IPS-18a (cell line): ENCODE measurements around the gene CAPN13.

ENCODE experiments used
- H3K27ac ChIP-seq: one replicate; pipeline ENCODE4 v1.5.1; 2013; ENCODE audit warnings: low read length
- H3K27me3 ChIP-seq: one replicate; pipeline ENCODE4 v1.6.1; 2013; ENCODE audit warnings: mild to moderate bottlenecking, low read length; ENCODE audit not compliant: control insufficient read depth, insufficient read depth
- H3K36me3 ChIP-seq: one replicate; pipeline ENCODE4 v1.6.1; 2013; ENCODE audit warnings: low read depth, low read length; ENCODE audit not compliant: control insufficient read depth
- H3K4me1 ChIP-seq: one replicate; pipeline ENCODE4 v1.6.1; 2013; ENCODE audit warnings: low read depth, low read length; ENCODE audit not compliant: control insufficient read depth
- H3K4me3 ChIP-seq: one replicate; pipeline ENCODE4 v1.5.1; 2013; ENCODE audit warnings: low read length
- H3K9ac ChIP-seq: one replicate; pipeline ENCODE4 v1.6.1; 2013; ENCODE audit warnings: mild to moderate bottlenecking, low read length, moderate library complexity
- H3K9me3 ChIP-seq: one replicate; pipeline ENCODE4 v1.6.1; 2013; ENCODE audit warnings: low read depth, low read length; ENCODE audit not compliant: control insufficient read depth

The CAPN13 gene

GRCh38 chr2:30784682-30785081 lies 22.6 kb downstream of the CAPN13 start:
- Histone ChIP-seq H3K9ac (no peak overlapping the region), H3K4me1 (no peaks in the 10 kb centered on the region), H3K4me3 (no peak overlapping the region), H3K36me3 (no peaks in the 10 kb centered on the region), H3K9me3 (no peaks in the 10 kb centered on the region), H3K27ac (no peak overlapping the region), H3K27me3 (no peaks in the 10 kb centered on the region)

- no peaks in the 10 kb centered on the region for H3K9me3 ChIP-seq
- H3K4me1 ChIP-seq, result no peaks in the 10 kb centered on the region
- no peak overlapping the region for H3K4me3 ChIP-seq
- H3K9ac ChIP-seq, result no peak overlapping the region
- H3K36me3 ChIP-seq, result no peaks in the 10 kb centered on the region
- H3K27ac ChIP-seq, result no peak overlapping the region
- H3K27me3 ChIP-seq, result no peaks in the 10 kb centered on the region
These were observed 25.2 kb downstream of the CAPN13 start for GRCh38 chr2:30781961-30782533.

- H3K9me3 ChIP-seq, result no peaks in the 10 kb centered on the region
- no peak overlapping the region for H3K4me3 ChIP-seq
- no peak overlapping the region for H3K9ac ChIP-seq
- H3K27me3 ChIP-seq, result no peaks in the 10 kb centered on the region
- no peaks in the 10 kb centered on the region for H3K4me1 ChIP-seq
- no peaks in the 10 kb centered on the region for H3K36me3 ChIP-seq
- no peak overlapping the region for H3K27ac ChIP-seq
These were observed 25.8 kb downstream of the CAPN13 start for GRCh38 chr2:30781451-30781850.

- Histone ChIP-seq H3K27ac (no peak overlapping the region), H3K4me3 (no peak overlapping the region), H3K36me3 (no peaks in the 10 kb centered on the region), H3K27me3 (no peaks in the 10 kb centered on the region), H3K9ac (no peak overlapping the region), H3K9me3 (no peaks in the 10 kb centered on the region), H3K4me1 (no peaks in the 10 kb centered on the region)
These were observed 26.4 kb downstream of the CAPN13 start for GRCh38 chr2:30780776-30781330.

- Histone ChIP-seq H3K9ac (no peak overlapping the region), H3K36me3 (no peaks in the 10 kb centered on the region), H3K4me1 (no peaks in the 10 kb centered on the region), H3K27ac (no peak overlapping the region), H3K4me3 (no peak overlapping the region), H3K27me3 (no peaks in the 10 kb centered on the region), H3K9me3 (no peaks in the 10 kb centered on the region)
These were observed 28.6 kb downstream of the CAPN13 start for GRCh38 chr2:30778611-30779010.

GRCh38 chr2:30777661-30778505 lies 29.4 kb downstream of the CAPN13 start:
- H3K27me3 ChIP-seq, result no peaks in the 10 kb centered on the region
- H3K27ac ChIP-seq, result no peak overlapping the region
- H3K4me1 ChIP-seq, result no peaks in the 10 kb centered on the region
- H3K9ac ChIP-seq, result no peak overlapping the region
- no peaks in the 10 kb centered on the region for H3K9me3 ChIP-seq
- H3K36me3 ChIP-seq, result no peaks in the 10 kb centered on the region
- H3K4me3 ChIP-seq, result no peak overlapping the region

GRCh38 chr2:30776831-30777635 lies 30.2 kb downstream of the CAPN13 start:
- H3K4me3 ChIP-seq, result no peak overlapping the region
- H3K27ac ChIP-seq, result no peak overlapping the region
- H3K9me3 ChIP-seq, result no peaks in the 10 kb centered on the region
- H3K27me3 ChIP-seq, result no peaks in the 10 kb centered on the region
- H3K9ac ChIP-seq, result no peak overlapping the region
- H3K4me1 ChIP-seq, result no peaks in the 10 kb centered on the region
- no peaks in the 10 kb centered on the region for H3K36me3 ChIP-seq

GRCh38 chr2:30775833-30776232 lies 31.4 kb downstream of the CAPN13 start:
- H3K27me3 ChIP-seq, result no peaks in the 10 kb centered on the region

GRCh38 chr2:30772021-30772705 lies 35.1 kb downstream of the CAPN13 start:
- Histone ChIP-seq H3K4me3 (no peak overlapping the region), H3K4me1 (no peaks in the 10 kb centered on the region), H3K27me3 (no peaks in the 10 kb centered on the region), H3K36me3 (no peaks in the 10 kb centered on the region), H3K27ac (no peak overlapping the region), H3K9me3 (no peaks in the 10 kb centered on the region), H3K9ac (no peak overlapping the region)

More at GRCh38 chr2:30775833-30776232, 31.4 kb downstream of the CAPN13 start:
- no peak overlapping the region for H3K27ac ChIP-seq
- no peak overlapping the region for H3K4me3 ChIP-seq
- H3K9me3 ChIP-seq, result no peaks in the 10 kb centered on the region
- H3K4me1 ChIP-seq, result no peaks in the 10 kb centered on the region
- no peak overlapping the region for H3K9ac ChIP-seq
- H3K36me3 ChIP-seq, result no peaks in the 10 kb centered on the region

GRCh38 chr2:30770816-30771576 lies 36.2 kb downstream of the CAPN13 start:
- Histone ChIP-seq H3K4me1 (no peaks in the 10 kb centered on the region), H3K4me3 (no peak overlapping the region), H3K27ac (no peak overlapping the region), H3K9ac (no peak overlapping the region), H3K27me3 (no peaks in the 10 kb centered on the region), H3K36me3 (no peaks in the 10 kb centered on the region), H3K9me3 (no peaks in the 10 kb centered on the region)
